Body of pancreas (tissue), 4 donors: ENCODE data around the gene CHCHD3.

ENCODE experiments used
- POLR2A ChIP-seq, 3 donors: fragments of 450-650 bp; IDR thresholded peaks; one replicate each; pipeline ENCODE4 v1.6.1; 2016; ENCODE audit warnings: antibody characterized with exemption in 3 of 3, mild to moderate bottlenecking in 2 of 3
- TF ChIP-seq, protein P1 (sequence below), 7 experiments: fragments of 450-650 bp in 4 of 7; fragments of 200-600 bp in 3 of 7; sonication (generic) in 3 of 7; IDR thresholded peaks; one replicate each; pipeline ENCODE4 v1.5.1; 2016 to 2019; ENCODE audit warnings: antibody characterized with exemption in 7 of 7

GRCh38 chr7:132858760-132859159 lies 223.1 kb downstream of the CHCHD3 start:
- TF ChIP-seq, protein P1, sequence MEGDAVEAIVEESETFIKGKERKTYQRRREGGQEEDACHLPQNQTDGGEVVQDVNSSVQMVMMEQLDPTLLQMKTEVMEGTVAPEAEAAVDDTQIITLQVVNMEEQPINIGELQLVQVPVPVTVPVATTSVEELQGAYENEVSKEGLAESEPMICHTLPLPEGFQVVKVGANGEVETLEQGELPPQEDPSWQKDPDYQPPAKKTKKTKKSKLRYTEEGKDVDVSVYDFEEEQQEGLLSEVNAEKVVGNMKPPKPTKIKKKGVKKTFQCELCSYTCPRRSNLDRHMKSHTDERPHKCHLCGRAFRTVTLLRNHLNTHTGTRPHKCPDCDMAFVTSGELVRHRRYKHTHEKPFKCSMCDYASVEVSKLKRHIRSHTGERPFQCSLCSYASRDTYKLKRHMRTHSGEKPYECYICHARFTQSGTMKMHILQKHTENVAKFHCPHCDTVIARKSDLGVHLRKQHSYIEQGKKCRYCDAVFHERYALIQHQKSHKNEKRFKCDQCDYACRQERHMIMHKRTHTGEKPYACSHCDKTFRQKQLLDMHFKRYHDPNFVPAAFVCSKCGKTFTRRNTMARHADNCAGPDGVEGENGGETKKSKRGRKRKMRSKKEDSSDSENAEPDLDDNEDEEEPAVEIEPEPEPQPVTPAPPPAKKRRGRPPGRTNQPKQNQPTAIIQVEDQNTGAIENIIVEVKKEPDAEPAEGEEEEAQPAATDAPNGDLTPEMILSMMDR (IDR thresholded peaks at IDR 0.05) = no peak
- no peak for TF ChIP-seq POLR2A (IDR thresholded peaks at IDR 0.05)
